SJSA1 (cell line): ENCODE results near the gene STX18. TPM values are rescaled to one million over a fixed set of nuclear protein-coding genes. Genes with fewer than 3 reads are reported as not detected.
A peak's percentile ranks its signal among the peaks of the same experiment; 100 is the strongest.

Source experiments
- DNase-seq, 2 experiments: peaks; one replicate each; pipeline ENCODE4 v3.0.0-alpha.2; 2015 to 2020; ENCODE audit warnings: low spot score in 2 of 2, low read depth in 1 of 2
- H3K27ac ChIP-seq: fragments of 250-450 bp; sonication (Bioruptor Pico); 2 replicates; pipeline ENCODE4 v1.5.1; 2020; ENCODE audit warnings: mild to moderate bottlenecking, moderate library complexity
- H3K27me3 ChIP-seq: fragments of 250-450 bp; sonication (Bioruptor Pico); replicated peaks from 2 replicates; pipeline ENCODE4 v1.5.1; 2020; ENCODE audit warnings: mild to moderate bottlenecking, moderate library complexity
- H3K36me3 ChIP-seq: fragments of 250-450 bp; sonication (Bioruptor Pico); 2 replicates; pipeline ENCODE4 v1.5.1; 2020; ENCODE audit warnings: mild to moderate bottlenecking
- H3K4me1 ChIP-seq: fragments of 250-450 bp; sonication (Bioruptor Pico); replicated peaks from 2 replicates; pipeline ENCODE4 v1.6.1; 2021; ENCODE audit warnings: mild to moderate bottlenecking
- H3K4me3 ChIP-seq: fragments of 250-450 bp; sonication (Bioruptor Pico); 2 replicates; pipeline ENCODE4 v1.5.1; 2020; ENCODE audit warnings: mild to moderate bottlenecking
- H3K9me3 ChIP-seq: fragments of 250-450 bp; sonication (Bioruptor Pico); replicated peaks from 2 replicates; pipeline ENCODE4 v1.5.1; 2020; ENCODE audit warnings: mild to moderate bottlenecking
- total RNA-seq: library from RNA; depleted of rRNA; stranded (reverse); fragments of >200 nt; shearing (Covaris generic); gene quantifications from 2 replicates; pipeline ENCODE4 v1.2.3, GENCODE V29; 2014

Gene STX18
- total RNA-seq, 1 experiment from 2014 or later, result 42.5 TPM

DNA sequence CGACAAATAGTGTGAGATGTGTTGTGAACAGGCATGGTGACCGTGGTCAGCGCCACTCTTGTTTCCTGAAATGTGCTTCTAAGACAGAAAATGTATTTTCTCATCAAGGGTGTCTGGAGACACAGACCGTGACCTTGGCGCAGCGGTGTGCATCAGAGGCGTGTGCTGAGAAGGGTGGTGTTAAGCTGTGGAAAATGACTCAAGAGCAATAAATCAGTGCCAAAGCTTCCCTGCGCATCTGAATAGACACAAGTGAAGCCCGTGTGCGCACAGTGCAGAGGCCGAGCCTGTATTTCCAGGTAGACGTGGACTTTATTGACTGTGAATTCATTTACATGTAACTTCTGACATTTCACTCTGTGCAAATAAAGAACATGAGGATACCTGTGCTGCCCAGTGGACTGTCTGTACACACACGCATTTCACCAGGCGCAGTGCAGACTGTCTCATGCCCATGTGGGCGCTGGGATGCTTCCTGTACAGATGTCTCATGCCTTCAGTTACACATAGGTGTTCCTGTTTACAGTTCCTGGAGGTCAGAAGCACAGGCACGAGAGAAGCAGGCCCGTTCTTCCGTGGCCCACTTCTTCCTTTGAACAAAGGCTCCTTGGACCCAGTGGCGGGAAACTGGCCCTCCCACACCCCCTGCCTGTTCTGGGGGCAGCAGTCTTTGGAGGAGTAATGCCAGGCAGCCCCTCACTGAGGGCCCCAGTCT lies 123.0 kb downstream of the STX18 start:
- no peaks in the 10 kb centered on the region for H3K27me3 ChIP-seq
- H3K4me1 ChIP-seq, result no peaks in the 10 kb centered on the region
- H3K9me3 ChIP-seq, result no peaks in the 10 kb centered on the region
- H3K27ac ChIP-seq, result no peak overlapping the region
- H3K4me3 ChIP-seq, result no peak overlapping the region
- peaks cover 37% of the 10 kb centered on the region for H3K36me3 ChIP-seq
- peak in 1 of 2 experiments; percentile 34 for DNase-seq

DNA sequence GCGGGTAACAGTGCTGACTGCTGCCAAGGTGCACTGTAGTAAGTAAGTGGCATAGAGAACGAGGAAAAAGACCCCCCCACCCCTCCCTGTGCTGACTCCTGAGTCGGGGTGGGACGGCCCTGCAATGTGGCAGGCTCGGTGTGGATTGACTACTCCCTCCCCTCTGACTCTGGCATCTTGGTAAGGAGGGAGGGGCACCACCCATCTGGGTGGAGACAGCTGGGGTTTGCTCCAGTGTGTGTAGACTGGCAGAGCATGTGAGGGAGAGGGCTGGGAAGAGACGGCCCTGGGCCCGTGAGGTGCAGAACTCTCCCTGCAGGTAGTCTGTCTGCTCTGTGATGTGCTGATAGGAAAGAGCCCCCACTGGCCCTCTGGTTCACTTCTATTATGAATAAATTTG lies 124.0 kb downstream of the STX18 start:
- Histone ChIP-seq H3K27ac (no peak overlapping the region), H3K4me3 (no peak overlapping the region), H3K9me3 (no peaks in the 10 kb centered on the region), H3K4me1 (no peaks in the 10 kb centered on the region), H3K27me3 (no peaks in the 10 kb centered on the region), H3K36me3 (peaks cover 29% of the 10 kb centered on the region)
- DNase-seq, result peak in 1 of 2 experiments; percentile 25

- no peaks in the 10 kb centered on the region for H3K9me3 ChIP-seq
- peak in 1 of 2 experiments; percentile 21 for DNase-seq
These were observed 124.9 kb downstream of the STX18 start for GRCh38 chr4:4416981-4417380.

DNA sequence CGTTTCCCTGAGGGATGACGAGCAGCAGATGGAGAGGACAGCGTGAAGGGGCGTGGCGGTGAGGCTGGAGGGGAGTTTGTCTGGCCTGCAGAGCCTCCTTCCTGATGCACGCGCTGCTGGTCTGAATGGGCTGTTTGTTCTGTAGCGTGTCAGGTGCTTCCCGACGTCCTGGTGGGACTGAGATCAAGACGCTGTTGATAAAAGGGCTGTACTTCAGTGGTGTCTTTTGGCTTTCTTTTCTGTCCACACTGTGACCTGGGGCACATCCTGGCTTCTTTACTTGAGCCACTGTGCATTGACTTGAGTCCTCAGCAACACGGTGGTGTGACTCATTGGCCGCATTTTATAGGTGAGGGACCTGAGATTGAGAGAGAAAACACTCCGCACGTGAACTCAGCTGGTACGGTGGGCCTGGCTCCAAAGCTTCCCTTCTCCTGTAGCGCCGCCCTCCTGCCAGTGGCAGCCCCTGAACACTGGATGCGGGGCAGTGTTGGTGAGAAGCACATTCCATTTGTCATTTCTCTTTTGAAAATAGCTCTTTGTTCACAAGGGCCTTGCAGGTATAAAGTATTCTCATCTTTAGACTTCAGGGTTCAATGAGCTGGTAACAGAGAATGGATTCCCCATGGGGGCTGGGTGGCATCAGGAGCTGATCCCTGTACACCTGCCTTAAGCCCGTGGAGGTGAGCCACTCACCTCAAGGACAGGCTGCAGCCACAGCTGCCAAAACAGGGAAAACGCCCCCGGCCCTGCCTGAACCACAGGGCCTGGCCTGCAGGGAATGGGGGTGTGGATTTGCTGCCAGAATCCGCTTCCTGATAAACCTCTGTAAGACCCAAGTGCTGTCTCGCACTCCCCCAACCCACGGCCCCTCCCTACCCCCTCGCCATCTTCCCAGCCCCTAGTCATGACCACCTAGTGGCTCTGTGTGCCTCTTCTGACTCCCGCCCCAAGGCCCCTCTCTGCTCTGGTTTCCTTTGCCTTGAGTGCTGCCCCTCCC lies 125.7 kb downstream of the STX18 start:
- H3K36me3 ChIP-seq, result peaks cover 22% of the 10 kb centered on the region
- DNase-seq, result no peak
- no peak overlapping the region for H3K27ac ChIP-seq
- H3K27me3 ChIP-seq, result no peaks in the 10 kb centered on the region
- no peak overlapping the region for H3K4me3 ChIP-seq
- H3K4me1 ChIP-seq, result no peaks in the 10 kb centered on the region
- no peaks in the 10 kb centered on the region for H3K9me3 ChIP-seq

More at GRCh38 chr4:4416981-4417380, 124.9 kb downstream of the STX18 start:
- H3K27me3 ChIP-seq, result no peaks in the 10 kb centered on the region
- no peak overlapping the region for H3K27ac ChIP-seq
- H3K4me1 ChIP-seq, result no peaks in the 10 kb centered on the region
- H3K4me3 ChIP-seq, result no peak overlapping the region
- H3K36me3 ChIP-seq, result peaks cover 27% of the 10 kb centered on the region

DNA sequence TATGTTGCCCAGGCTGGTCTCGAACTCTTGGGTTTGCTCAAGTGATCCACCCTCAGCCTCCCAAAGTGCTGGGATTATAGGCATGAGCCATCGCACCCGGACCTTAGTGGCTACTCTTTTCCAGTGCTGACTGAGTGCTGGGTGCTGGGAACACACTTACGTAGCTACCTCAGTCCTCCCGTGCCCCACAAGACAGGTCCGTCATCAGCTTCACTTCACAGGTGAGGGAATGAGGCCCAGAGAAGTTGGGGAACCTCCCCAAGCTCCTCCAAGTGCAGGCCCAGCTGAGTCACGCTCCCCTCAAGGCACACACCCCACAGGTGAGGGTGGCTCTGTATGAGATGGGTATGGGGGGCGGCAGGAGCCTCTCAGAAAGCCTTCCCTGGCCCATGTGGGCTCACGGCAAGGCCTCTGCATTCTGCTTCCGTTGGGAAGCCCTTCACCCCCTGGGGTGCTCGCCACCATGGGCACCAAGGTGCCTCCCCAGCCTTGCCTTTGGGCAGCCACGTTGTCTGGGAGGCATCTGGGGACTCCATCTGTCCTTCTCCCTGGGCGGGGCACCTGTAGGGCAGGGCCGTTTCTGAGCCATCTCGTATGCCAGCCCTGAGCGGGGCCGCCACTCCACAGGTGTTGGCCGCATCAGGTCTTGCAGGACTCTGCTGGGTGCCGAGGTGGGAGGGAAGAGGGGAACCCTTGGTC lies 126.6 kb downstream of the STX18 start:
- no peaks in the 10 kb centered on the region for H3K27me3 ChIP-seq
- no peak for DNase-seq
- H3K4me3 ChIP-seq, result no peak overlapping the region
- peaks cover 15% of the 10 kb centered on the region for H3K36me3 ChIP-seq
- no peaks in the 10 kb centered on the region for H3K9me3 ChIP-seq
- H3K27ac ChIP-seq, result no peak overlapping the region
- H3K4me1 ChIP-seq, result no peaks in the 10 kb centered on the region

- no peaks in the 10 kb centered on the region for H3K9me3 ChIP-seq
- H3K27me3 ChIP-seq, result peaks cover 3% of the 10 kb centered on the region; the same call in 1 of the 2 replicates
- DNase-seq, result no peak
- peaks cover under 1% of the 10 kb centered on the region; the same call in 1 of the 2 replicates for H3K36me3 ChIP-seq
- H3K27ac ChIP-seq, result no peak overlapping the region
- H3K4me3 ChIP-seq, result no peak overlapping the region
- no peaks in the 10 kb centered on the region for H3K4me1 ChIP-seq
These were observed 128.0 kb downstream of the STX18 start for GRCh38 chr4:4413806-4414205.

DNA sequence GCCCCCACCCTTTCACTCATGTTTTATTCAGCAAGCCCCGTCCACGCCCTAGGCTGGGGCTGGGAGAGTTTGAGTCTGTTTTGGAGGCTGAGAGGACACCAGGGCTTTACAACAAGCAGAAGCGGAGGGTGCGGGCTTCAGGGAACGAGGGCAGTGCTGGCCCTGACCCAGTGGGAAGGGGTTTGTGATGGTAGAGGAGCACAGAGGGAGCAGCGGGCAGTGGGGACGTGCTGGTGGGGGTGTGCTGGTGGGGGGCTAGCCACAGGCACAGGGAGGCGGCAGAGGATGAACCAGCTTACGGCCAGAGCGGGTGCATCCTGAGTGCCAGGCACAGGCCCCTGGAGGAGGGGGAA lies 128.5 kb downstream of the STX18 start:
- H3K27me3 ChIP-seq, result peaks cover 8% of the 10 kb centered on the region; the same call in 1 of the 2 replicates

DNA sequence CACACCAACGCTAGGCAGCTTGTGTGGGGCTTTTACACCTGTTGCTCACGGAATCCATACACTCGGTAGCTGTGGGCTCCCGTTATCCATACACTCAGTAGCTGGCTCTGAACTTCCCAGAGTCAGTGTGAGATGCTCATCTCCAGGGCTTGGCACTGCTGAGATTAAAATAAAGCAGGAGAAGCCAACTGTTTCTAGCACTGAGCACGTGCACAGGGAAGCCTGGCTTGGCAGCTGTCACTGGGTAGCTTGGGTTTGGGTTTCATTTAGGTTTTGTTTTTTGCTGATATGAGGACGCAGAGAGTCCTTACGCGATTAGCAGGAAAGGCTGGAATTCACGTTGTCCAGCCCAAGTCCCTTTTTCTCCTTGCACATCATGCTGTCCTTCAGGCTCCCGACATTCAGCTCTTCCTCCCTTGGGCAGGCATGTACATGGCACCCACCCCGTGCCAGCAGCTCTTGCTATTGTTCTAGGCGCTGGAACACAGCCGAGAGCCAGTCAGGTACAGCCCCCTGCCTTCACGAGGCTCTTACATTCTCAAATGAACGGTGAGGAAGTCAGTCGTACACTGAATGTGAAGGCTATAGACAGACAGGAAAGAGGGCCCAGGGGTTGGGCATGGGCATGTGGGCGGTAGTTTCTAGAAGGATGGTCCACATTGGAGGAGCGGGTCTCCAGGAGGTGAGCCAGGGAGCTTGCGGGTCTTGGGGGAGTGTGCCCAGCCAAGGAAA lies 129.0 kb downstream of the STX18 start:
- Histone ChIP-seq H3K9me3 (no peaks in the 10 kb centered on the region), H3K36me3 (no peaks in the 10 kb centered on the region), H3K27me3 (peaks cover 11% of the 10 kb centered on the region), H3K27ac (no peak overlapping the region), H3K4me1 (no peaks in the 10 kb centered on the region), H3K4me3 (no peak overlapping the region)
- no peak for DNase-seq

More for the DNA sequence above, 128.5 kb downstream of the STX18 start:
- H3K27ac ChIP-seq, result no peak overlapping the region
- H3K4me3 ChIP-seq, result no peak overlapping the region
- no peak for DNase-seq
- H3K36me3 ChIP-seq, result no peaks in the 10 kb centered on the region
- H3K4me1 ChIP-seq, result no peaks in the 10 kb centered on the region
- H3K9me3 ChIP-seq, result no peaks in the 10 kb centered on the region

DNA sequence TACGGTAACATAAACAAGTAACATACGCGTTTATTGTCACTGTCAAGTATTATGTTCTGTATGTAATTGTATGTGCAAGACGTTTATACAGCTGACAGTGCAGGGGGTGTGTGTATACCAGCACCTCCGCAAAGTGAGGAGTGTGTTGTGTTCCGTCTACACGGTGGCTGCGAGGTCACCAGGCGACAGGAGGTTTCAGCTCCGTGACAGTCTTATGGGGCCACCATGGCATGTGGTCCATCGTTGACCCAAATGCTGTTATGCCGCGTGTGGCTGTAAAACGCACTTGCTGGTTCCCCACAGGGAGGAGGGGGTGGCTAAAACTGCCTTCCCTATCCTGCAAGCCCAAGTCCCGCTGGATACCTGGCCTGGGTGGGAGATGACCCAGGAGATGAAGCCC lies 129.9 kb downstream of the STX18 start:
- H3K27ac ChIP-seq, result no peak overlapping the region
- no peak overlapping the region for H3K4me3 ChIP-seq
- no peaks in the 10 kb centered on the region for H3K36me3 ChIP-seq
- DNase-seq, result no peak
- H3K27me3 ChIP-seq, result peaks cover 17% of the 10 kb centered on the region
- no peaks in the 10 kb centered on the region for H3K4me1 ChIP-seq
- H3K9me3 ChIP-seq, result no peaks in the 10 kb centered on the region

GRCh38 chr4:4410271-4410670 lies 131.6 kb downstream of the STX18 start:
- Histone ChIP-seq H3K9me3 (no peaks in the 10 kb centered on the region), H3K4me3 (no peak overlapping the region), H3K27me3 (peaks cover 25% of the 10 kb centered on the region), H3K27ac (no peak overlapping the region), H3K36me3 (no peaks in the 10 kb centered on the region), H3K4me1 (no peaks in the 10 kb centered on the region)
- DNase-seq, result no peak

DNA sequence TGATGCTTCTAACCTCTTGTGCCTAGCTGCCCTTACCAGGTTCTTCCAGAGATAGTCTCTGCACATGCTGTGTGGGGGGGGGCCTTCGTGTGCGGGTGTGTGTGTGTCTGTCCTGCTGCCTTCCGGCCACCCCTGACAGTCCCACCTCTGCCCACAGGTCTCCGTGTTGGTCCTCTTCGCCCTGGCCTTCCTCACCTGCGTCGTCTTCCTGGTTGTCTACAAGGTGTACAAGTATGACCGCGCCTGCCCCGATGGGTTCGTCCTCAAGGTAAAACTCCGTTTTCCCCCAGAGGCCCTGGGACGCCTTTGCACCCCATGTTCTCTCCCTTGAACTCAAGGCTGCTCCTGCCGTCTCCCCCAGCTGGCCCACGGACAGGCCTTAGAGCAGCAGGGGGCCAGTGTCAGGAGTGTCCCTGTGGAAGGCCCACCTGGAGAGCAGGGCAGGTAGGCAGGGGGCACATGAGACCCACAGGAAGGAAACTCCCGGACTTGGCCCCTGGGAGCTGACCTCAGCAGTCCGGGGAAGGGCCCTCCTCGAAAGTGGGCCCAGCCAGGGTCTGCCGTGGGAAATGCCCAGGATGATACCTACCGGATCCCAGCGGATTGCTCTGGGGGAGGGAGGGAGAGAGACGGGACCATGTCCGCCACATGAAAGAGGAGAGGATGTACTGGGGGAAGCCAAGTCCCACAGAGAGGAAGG lies 132.3 kb downstream of the STX18 start:
- peaks cover 25% of the 10 kb centered on the region for H3K27me3 ChIP-seq
- no peak for DNase-seq
- no peak overlapping the region for H3K27ac ChIP-seq
- H3K4me3 ChIP-seq, result no peak overlapping the region
- no peaks in the 10 kb centered on the region for H3K36me3 ChIP-seq
- H3K9me3 ChIP-seq, result no peaks in the 10 kb centered on the region
- no peaks in the 10 kb centered on the region for H3K4me1 ChIP-seq

DNA sequence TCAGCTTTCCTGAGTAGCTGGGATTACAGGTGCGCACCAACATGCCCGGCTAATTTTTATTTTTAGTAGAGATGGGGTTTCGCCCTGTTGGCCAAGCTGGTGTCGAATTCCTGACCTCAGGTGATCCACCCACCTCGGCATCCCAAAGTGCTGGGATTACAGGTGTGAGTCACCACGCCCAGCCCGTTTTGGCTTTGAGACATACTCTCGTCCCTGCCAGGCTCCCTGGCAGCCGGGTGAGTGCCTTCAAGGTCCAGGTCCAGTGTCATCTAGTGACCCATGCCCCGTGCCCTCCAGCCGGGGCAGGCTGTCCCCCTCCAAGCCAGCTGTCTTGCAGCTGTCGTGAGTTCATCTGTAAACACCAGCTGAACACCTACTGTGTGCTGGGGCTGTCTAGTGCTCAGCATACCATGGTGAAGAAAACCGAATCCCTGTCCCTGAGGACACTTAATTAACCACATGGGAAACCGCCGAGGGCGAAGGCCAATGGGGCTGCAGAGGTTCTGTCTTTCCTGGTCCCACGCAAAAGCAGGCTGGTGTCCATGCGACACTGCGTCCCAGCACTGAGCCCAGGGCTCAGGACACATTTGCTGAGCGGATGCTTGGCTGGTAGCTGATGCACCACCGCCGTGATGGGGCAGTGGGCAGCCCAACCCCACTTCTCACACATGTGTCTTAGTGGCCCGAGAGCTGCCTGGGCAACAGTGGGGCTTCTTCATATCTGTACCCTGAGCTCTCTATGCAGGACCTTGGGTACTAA lies 133.1 kb downstream of the STX18 start:
- Histone ChIP-seq H3K9me3 (no peaks in the 10 kb centered on the region), H3K4me1 (no peaks in the 10 kb centered on the region), H3K27ac (no peak overlapping the region), H3K4me3 (no peak overlapping the region), H3K36me3 (no peaks in the 10 kb centered on the region), H3K27me3 (peaks cover 25% of the 10 kb centered on the region)
- no peak for DNase-seq
